Occipital lobe (tissue), 3 donors: ENCODE measurements around the gene GMPR2. TPM values are rescaled to one million over a fixed set of nuclear protein-coding genes. Genes with fewer than 3 reads are reported as not detected.

Source experiments
- DNase-seq: peaks from one replicate; lab custom pipeline; 2025; lab: John Stamatoyannopoulos, UW
- small RNA-seq: library from RNA; depleted of rRNA; stranded (forward); fragments of <200 nt; gene quantifications from one replicate; pipeline ENCODE3, GENCODE V24; 2014
- total RNA-seq: library from RNA; depleted of rRNA; stranded (reverse); fragments of >200 nt; gene quantifications from one replicate; pipeline ENCODE4 v1.2.3, GENCODE V29; 2014

GMPR2 gene
- total RNA-seq, 1 donor from 2014 or later, result 38.8 TPM

DNA sequence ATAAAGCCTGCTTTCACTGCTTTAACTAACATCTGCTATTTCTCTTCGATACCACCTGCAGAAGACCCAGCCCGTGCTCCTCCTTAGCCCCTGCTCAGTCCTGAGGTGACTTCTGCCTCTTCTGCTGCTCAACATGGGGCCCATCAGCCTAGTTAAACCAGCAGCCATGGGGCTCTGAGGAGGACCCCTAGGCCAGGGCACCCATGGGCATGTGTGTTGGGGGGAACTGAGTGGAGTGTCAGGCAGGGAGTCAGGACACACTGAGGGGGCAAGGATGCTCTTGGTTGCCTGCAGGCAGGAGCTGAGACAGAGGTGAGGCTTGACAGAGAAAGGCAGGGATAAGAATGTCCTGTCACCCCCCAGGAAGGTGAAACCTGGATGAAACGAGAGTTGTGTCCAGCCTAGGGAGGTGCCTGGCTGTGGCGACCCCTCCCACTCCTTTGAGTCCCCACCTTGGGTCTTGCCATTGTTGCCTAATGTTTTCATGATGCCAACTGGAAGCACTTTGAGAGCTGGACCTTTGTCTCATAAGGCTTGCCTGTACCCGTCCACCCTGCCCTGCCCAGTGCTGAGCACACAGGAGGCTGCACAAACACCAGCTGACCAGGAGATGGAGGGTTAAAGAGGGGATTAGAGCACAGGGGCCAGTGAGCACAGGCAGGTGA, 51.2 kb downstream of the GMPR2 start:
- DNase-seq, result no peak

DNA sequence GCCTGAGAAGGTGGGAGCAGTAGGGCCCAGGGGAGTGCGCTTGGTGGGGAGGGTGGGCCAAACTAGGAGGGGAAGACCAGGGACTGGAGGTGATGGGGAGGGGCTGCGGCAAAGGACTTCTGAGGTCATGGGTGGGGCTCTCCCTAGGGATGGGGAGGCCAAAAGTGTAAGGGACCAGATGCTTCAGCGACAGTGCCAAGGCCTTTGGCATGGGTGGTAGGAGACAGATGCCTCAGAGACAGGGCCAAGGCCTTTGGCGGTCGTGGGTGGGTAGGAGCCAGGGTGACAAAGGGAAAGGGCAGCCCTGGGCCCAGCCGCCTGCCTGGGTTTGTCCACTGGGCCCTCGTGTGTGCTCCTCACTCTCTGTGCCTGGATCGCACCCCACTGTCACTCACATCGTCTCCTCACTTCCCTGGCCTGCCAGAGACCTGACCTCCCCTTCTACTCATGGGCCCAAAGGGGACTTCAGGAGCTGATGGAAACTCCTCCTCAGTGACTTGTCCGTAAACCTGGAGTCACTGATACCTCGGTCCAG, 51.8 kb downstream of the GMPR2 start:
- no peak for DNase-seq

DNA sequence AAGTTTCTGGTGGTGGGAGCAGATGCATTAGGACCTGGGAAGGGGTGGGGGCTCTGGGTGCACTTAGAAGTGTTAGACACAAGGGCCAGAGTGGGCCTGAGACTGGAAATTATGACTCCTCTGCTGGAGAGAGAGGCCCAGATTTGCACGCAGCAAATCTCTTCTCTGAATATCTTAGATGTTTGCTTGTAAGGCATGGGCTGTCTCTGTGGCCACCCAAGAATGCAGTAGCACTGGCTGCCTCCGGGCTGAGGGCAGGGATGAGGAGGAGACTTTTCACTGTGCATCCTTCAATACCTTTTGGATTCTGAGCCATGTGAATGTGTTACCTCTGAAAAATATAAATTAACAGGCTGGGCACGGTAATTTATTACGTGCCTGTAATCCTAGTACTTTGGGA, 52.6 kb downstream of the GMPR2 start:
- DNase-seq, result no peak

DNA sequence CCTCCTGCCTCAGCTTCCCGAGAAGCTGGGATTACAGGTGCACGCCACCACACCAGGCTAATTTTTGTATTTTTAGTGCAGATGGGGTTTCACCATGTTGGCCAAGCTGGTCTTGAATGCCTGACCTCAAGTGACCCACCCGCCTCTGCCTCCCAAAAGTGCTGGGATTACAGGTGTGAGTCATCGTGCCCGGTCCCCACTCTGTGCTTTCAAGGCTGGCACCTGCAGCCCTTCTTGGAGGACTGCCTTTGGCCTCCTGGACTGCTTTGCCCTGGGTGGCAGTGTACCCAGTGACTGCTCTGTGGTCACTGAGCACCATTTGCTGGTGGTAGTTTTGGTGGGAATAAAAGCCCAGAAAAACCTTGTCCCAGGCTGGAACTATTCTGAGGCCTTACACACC, 54.3 kb downstream of the GMPR2 start:
- no peak for DNase-seq

Small RNA genes lying within 50 kb of the gene (small RNA-seq; reads per million reads assigned to genes)
- not detected for gene AL136295.4
- not detected for gene CHMP4A
- 0.15 reads per million for gene MDP1

Other genes with a start within 250 kb of the GMPR2 start
- gene DHRS4L2, start 244.0 kb upstream of the GMPR2 start, total RNA-seq, result 1.9 TPM
- gene CARMIL3, start 180.9 kb upstream of the GMPR2 start, total RNA-seq, result 24.2 TPM
- gene CPNE6, start 161.4 kb upstream of the GMPR2 start, total RNA-seq, result 10.8 TPM
- 1.1 TPM for gene PCK2, start 138.6 kb upstream of the GMPR2 start, total RNA-seq
- gene DCAF11, start 118.2 kb upstream of the GMPR2 start, total RNA-seq, result 60.0 TPM
- 0.94 TPM for gene NRL, start 118.0 kb upstream of the GMPR2 start, total RNA-seq
- gene FITM1, start 102.3 kb upstream of the GMPR2 start, total RNA-seq, result not detected
- gene PSME1, start 96.7 kb upstream of the GMPR2 start, total RNA-seq, result 24.5 TPM
- 9.5 TPM for gene EMC9, start 91.3 kb upstream of the GMPR2 start, total RNA-seq
- gene PSME2, start 86.3 kb upstream of the GMPR2 start, total RNA-seq, result 26.0 TPM
- 20.4 TPM for gene RNF31, start 85.4 kb upstream of the GMPR2 start, total RNA-seq
- gene IRF9, start 71.7 kb upstream of the GMPR2 start, total RNA-seq, result 20.7 TPM
- 20.4 TPM for gene REC8, start 60.8 kb upstream of the GMPR2 start, total RNA-seq
- 11.7 TPM for gene IPO4, start 44.1 kb upstream of the GMPR2 start, total RNA-seq
- gene TM9SF1, start 37.5 kb upstream of the GMPR2 start, total RNA-seq, result 20.6 TPM
- not detected for gene TSSK4, start 27.2 kb upstream of the GMPR2 start, total RNA-seq
- gene CHMP4A, start 19.4 kb upstream of the GMPR2 start, total RNA-seq, result 41.5 TPM
- gene MDP1, start 16.9 kb upstream of the GMPR2 start, total RNA-seq, result 15.6 TPM
- 51.3 TPM for gene NEDD8, start 562 bp upstream of the GMPR2 start, total RNA-seq
- 45.1 TPM for gene TINF2, start 9.7 kb downstream of the GMPR2 start, total RNA-seq
- gene TGM1, start 30.2 kb downstream of the GMPR2 start, total RNA-seq, result 0.94 TPM
- gene RABGGTA, start 38.7 kb downstream of the GMPR2 start, total RNA-seq, result 19.5 TPM
- gene DHRS1, start 66.9 kb downstream of the GMPR2 start, total RNA-seq, result 4.1 TPM
- 23.7 TPM for gene NOP9, start 66.9 kb downstream of the GMPR2 start, total RNA-seq
- 3.4 TPM for gene CIDEB, start 75.0 kb downstream of the GMPR2 start, total RNA-seq
- 1.4 TPM for gene LTB4R2, start 77.2 kb downstream of the GMPR2 start, total RNA-seq
- gene LTB4R, start 78.6 kb downstream of the GMPR2 start, total RNA-seq, result 1.6 TPM
- 1.4 TPM for gene ADCY4, start 102.1 kb downstream of the GMPR2 start, total RNA-seq
- 0.47 TPM for gene RIPK3, start 107.1 kb downstream of the GMPR2 start, total RNA-seq
- 5.1 TPM for gene NFATC4, start 135.3 kb downstream of the GMPR2 start, total RNA-seq
- gene NYNRIN, start 166.1 kb downstream of the GMPR2 start, total RNA-seq, result 15.0 TPM
- gene CBLN3, start 196.7 kb downstream of the GMPR2 start, total RNA-seq, result 0.47 TPM
- 16.7 TPM for gene KHNYN, start 197.0 kb downstream of the GMPR2 start, total RNA-seq
- 17.0 TPM for gene SDR39U1, start 209.8 kb downstream of the GMPR2 start, total RNA-seq